HepG2 (cell line): ENCODE data around the gene PYGO2. TPM values are rescaled to one million over a fixed set of nuclear protein-coding genes. Genes with fewer than 3 reads are reported as not detected.
A peak's percentile ranks its signal among the peaks of the same experiment; 100 is the strongest.

Experiments
- ATAC-seq: fragments of 200-7000 bp; cut with Tn5 transposase; 3 replicates; pipeline ENCODE4 v1.9.1; 2020; ENCODE audit warnings: mild to moderate bottlenecking, moderate library complexity
- BruUV-seq: library from RNA; stranded (reverse); fragments of 400-500 nt; replicated peaks from 2 replicates; lab custom pipeline; 2021; lab: Mats Ljungman, UMichigan
- CTCF ChIA-PET: fragments of 300-600 bp; formaldehyde crosslinking; extraction: SDS; loops from one replicate; lab custom pipeline; 2021; ENCODE audit warnings: low total read pairs, inconsistent platforms, low intra/inter-chr PET ratio; lab: Yijun Ruan, JAX
- POLR2A ChIA-PET: fragments of 350-600 bp; sonication (Branson Sonifier 250); formaldehyde crosslinking; loops from one replicate; lab custom pipeline; 2020; ENCODE audit warnings: antibody characterized with exemption, inconsistent platforms; lab: Yijun Ruan, JAX
- DNase-seq: peaks from one replicate; pipeline ENCODE4 v3.0.0-alpha.2; 2015; ENCODE audit warnings: low spot score
- FAIRE-seq: peaks from 3 replicates; lab custom pipeline; 2011; peaks lifted over from hg19 to GRCh38; lab: Jason Lieb, UNC
- H2AFZ ChIP-seq: one replicate; pipeline ENCODE4 v1.6.1; 2011; ENCODE audit warnings: low read length, inconsistent platforms
- H3K27ac ChIP-seq: fragments of 300-600 bp; 3 replicates; pipeline ENCODE4 v1.8.0; 2011; ENCODE audit warnings: mixed run types, mild to moderate bottlenecking, mixed read lengths, low read length, inconsistent platforms; ENCODE audit not compliant: insufficient read depth; ENCODE audit errors: extremely low read length
- H3K27me3 ChIP-seq, 2 experiments: fragments of 200-600 bp in 1 of 2; 2 replicates in 1 of 2; 3 replicates in 1 of 2; pipeline versions ENCODE4 v1.6.0 to v1.8.0; 2011; ENCODE audit warnings: low read length in 2 of 2, mild to moderate bottlenecking in 2 of 2, moderate library complexity in 2 of 2, inconsistent platforms in 1 of 2; ENCODE audit not compliant: insufficient read depth in 2 of 2, control insufficient read depth in 1 of 2
- H3K36me3 ChIP-seq, 2 experiments: fragments of 200-600 bp in 1 of 2; replicated peaks in 1 of 2; 2 replicates in 1 of 2; 3 replicates in 1 of 2; pipeline versions ENCODE4 v1.5.1 to v1.8.0; 2011; ENCODE audit warnings: low read length in 2 of 2, inconsistent platforms in 1 of 2; ENCODE audit not compliant: insufficient read depth in 2 of 2, control insufficient read depth in 1 of 2
- H3K4me1 ChIP-seq: 2 replicates; pipeline ENCODE4 v1.5.1; 2012; ENCODE audit warnings: low read length, inconsistent platforms; ENCODE audit not compliant: insufficient read depth
- H3K4me2 ChIP-seq: 2 replicates; pipeline ENCODE4 v1.6.0; 2011; ENCODE audit warnings: low read depth, low read length, inconsistent platforms
- H3K4me3 ChIP-seq, 3 experiments: fragments of 200-600 bp in 1 of 3; sonication (generic), shearing (Covaris generic) in 1 of 3; replicated peaks in 1 of 3; 2 replicates each; pipeline ENCODE4 v1.5.1; 2011 to 2016; ENCODE audit warnings: low read length in 3 of 3, inconsistent platforms in 2 of 3, low read depth in 2 of 3, mild to moderate bottlenecking in 2 of 3, control low read depth in 1 of 3, mixed read lengths in 1 of 3; ENCODE audit not compliant: insufficient read depth in 1 of 3
- H3K79me2 ChIP-seq: one replicate; pipeline ENCODE4 v1.6.1; 2011; ENCODE audit warnings: low read length, inconsistent platforms; ENCODE audit not compliant: insufficient read depth
- H3K9ac ChIP-seq: 2 replicates; pipeline ENCODE4 v1.6.0; 2011; ENCODE audit warnings: mild to moderate bottlenecking, low read depth, low read length, inconsistent platforms; ENCODE audit not compliant: insufficient read depth
- H3K9me3 ChIP-seq: 2 replicates; pipeline ENCODE4 v1.5.1; 2012; ENCODE audit warnings: mild to moderate bottlenecking, low read length
- H4K20me1 ChIP-seq: 2 replicates; pipeline ENCODE4 v1.6.0; 2011; ENCODE audit warnings: inconsistent platforms, mild to moderate bottlenecking, low read length, moderate library complexity; ENCODE audit not compliant: insufficient read depth
- AKAP8 ChIP-seq: sonication (generic); formaldehyde crosslinking; IDR thresholded peaks from 2 replicates; pipeline ENCODE4 v1.5.1; 2020; ENCODE audit warnings: mild to moderate bottlenecking, missing genetic modification reagents
- BRF2 ChIP-seq: sonication (generic); formaldehyde crosslinking; IDR thresholded peaks from 2 replicates; pipeline ENCODE4 v1.8.1; 2022; ENCODE audit warnings: mild to moderate bottlenecking, missing genetic modification reagents
- CREB3 ChIP-seq: sonication (generic); formaldehyde crosslinking; IDR thresholded peaks from 2 replicates; pipeline ENCODE4 v1.5.0; 2020; ENCODE audit warnings: missing genetic modification reagents
- CTCF ChIP-seq: sonication (generic); formaldehyde crosslinking; IDR thresholded peaks from 2 replicates; pipeline ENCODE4 v1.5.0; 2020; ENCODE audit warnings: mild to moderate bottlenecking, missing genetic modification reagents, moderate library complexity
- HMGXB3 ChIP-seq: sonication (generic); formaldehyde crosslinking; IDR thresholded peaks from 2 replicates; pipeline ENCODE4 v1.4.0; 2020; ENCODE audit warnings: missing genetic modification reagents, borderline replicate concordance
- JUN ChIP-seq: sonication (generic); formaldehyde crosslinking; IDR thresholded peaks from 2 replicates; pipeline ENCODE4 v1.4.0; 2020; ENCODE audit warnings: mild to moderate bottlenecking, missing genetic modification reagents
- RAD21 ChIP-seq: fragments of 450-650 bp; formaldehyde crosslinking; IDR thresholded peaks from 2 replicates; pipeline ENCODE4 v1.5.0; 2020; ENCODE audit warnings: mild to moderate bottlenecking
- SRSF4 ChIP-seq: fragments of 200-400 bp; formaldehyde crosslinking; IDR thresholded peaks from one replicate; pipeline ENCODE4 v1.6.1; 2018; ENCODE audit warnings: mild to moderate bottlenecking, low read depth, low read length, moderate library complexity; ENCODE audit not compliant: poor library complexity, severe bottlenecking
- ZNF772 ChIP-seq: sonication (generic); formaldehyde crosslinking; IDR thresholded peaks from 2 replicates; pipeline ENCODE4 v1.5.0; 2020; ENCODE audit warnings: mild to moderate bottlenecking, missing genetic modification reagents
- ZNF780A ChIP-seq: sonication (generic); formaldehyde crosslinking; IDR thresholded peaks from 2 replicates; pipeline ENCODE4 v1.8.0; 2022; ENCODE audit warnings: mild to moderate bottlenecking, missing genetic modification reagents, moderate library complexity
- WGBS: methylation state at CpG from one replicate; pipeline ENCODE4 v1.1.6; 2017; ENCODE audit warnings: low lambda C conversion rate; 5-methylcytosine and 5-hydroxymethylcytosine counted together
- in situ Hi-C: cut with HindIII; loops from 2 replicates; pipeline ENCODE4 v1.10.0; 2017; ENCODE audit warnings: low pct_unique_long_range_greater_than_20kb; ENCODE audit not compliant: extremely low pct_ligation_motif_present
- intact Hi-C: fragments of 100-400 bp; cut with micrococcal nuclease; formaldehyde crosslinking; loops from one replicate; pipeline ENCODE4 v1.10.0; 2022; ENCODE audit not compliant: unreplicated experiment
- polyA plus RNA-seq, 8 experiments: library from polyadenylated mRNA; depleted of rRNA in 3 of 8; stranded (reverse) in 7 of 8; unstranded in 1 of 8; fragments of >200 nt; fragmentation: Illumina TruSeq in 4 of 8; extraction: Trizol in 4 of 8; gene quantifications; 2 replicates each; pipeline versions ENCODE4 v1.2.1 to v1.2.3, GENCODE V29; 2011 to 2016; ENCODE audit warnings: low read depth in 4 of 8, missing spikeins in 1 of 8, mixed read lengths in 1 of 8; ENCODE audit not compliant: insufficient read depth in 1 of 8
- total RNA-seq, 5 experiments: library from RNA; depleted of rRNA; stranded (reverse); fragments of >200 nt; fragmentation: Illumina TruSeq; extraction: Trizol; gene quantifications; 2 replicates each; pipeline ENCODE4 v1.2.3, GENCODE V29; 2016; ENCODE audit warnings: low read depth in 1 of 5

PYGO2 gene
- total and polyA plus RNA-seq, 2 of the 13 experiments (the other 11 are each of a cell fraction or from before 2014, with no cell fraction given) = 20.3 to 21.8 TPM

GRCh38 chr1:154998818-154999570 lies 37.4 kb upstream of the PYGO2 start (continued):
- no peak for TF ChIP-seq ZNF780A (CRISPR knock-in tag)
- no peak for TF ChIP-seq CREB3
- peak; percentile 53; the same call in 1 of the 2 replicates for TF ChIP-seq RAD21 (CRISPR knock-in tag)
- TF ChIP-seq HMGXB3 (CRISPR knock-in tag) = no peak

- intact Hi-C loops = loop anchor here (5.0 kb wide), 1 partner anchor 64 kb away; the partner anchor contains the start of gene EFNA4
- H3K4me2 ChIP-seq = no peak overlapping the region
- no peak overlapping the region for H3K4me3 ChIP-seq
- FAIRE-seq (no peak), DNase-seq (no peak), ATAC-seq (no peak)
- peaks cover 7% of the 10 kb centered on the region for H3K79me2 ChIP-seq
- in situ Hi-C loops = loop anchor here (5.0 kb wide), 1 partner anchor 36 kb away; the partner anchor contains the start of gene PYGO2
- 88% methylated on average over 16 of the region's 16 CpGs for WGBS
- no peak overlapping the region for H3K9ac ChIP-seq
- H2AFZ ChIP-seq = no peak overlapping the region
- H3K4me1 ChIP-seq = peaks cover 18% of the 10 kb centered on the region
- H3K9me3 ChIP-seq = no peaks in the 10 kb centered on the region
- no TSS peak for BruUV-seq
- ChIA-PET CTCF (interaction anchor here (2.8 to 6.8 kb wide), 2 partner anchors 19 to 92 kb away, joined by 11 to 54 read pairs; no protein-coding TSS in a partner anchor), POLR2A (interaction anchor here (3.9 to 6.7 kb wide), 2 partner anchors 25 to 43 kb away, joined by 21 to 86 read pairs; partner anchors contain the start of gene PBXIP1)
- no peaks in the 10 kb centered on the region for H4K20me1 ChIP-seq
- no peaks in the 10 kb centered on the region; a peak in 1 of 5 replicates for H3K27me3 ChIP-seq
- no peaks in the 10 kb centered on the region for H3K36me3 ChIP-seq
- no peak overlapping the region for H3K27ac ChIP-seq
- TF ChIP-seq SRSF4 = no peak
- TF ChIP-seq JUN (CRISPR knock-in tag) = no peak
- peak; percentile 39 for TF ChIP-seq CTCF (CRISPR knock-in tag)
- no peak for TF ChIP-seq BRF2 (CRISPR knock-in tag)
- no peak for TF ChIP-seq ZNF772
- TF ChIP-seq AKAP8 (CRISPR knock-in tag) = peak; percentile 2; the same call in 1 of the 2 replicates
Observed at GRCh38 chr1:154998201-154998780, 36.7 kb upstream of the PYGO2 start.
